HL-60 (cell line): ENCODE measurements around the gene NEK2.

Experiments used
- CTCF ChIP-seq: IDR thresholded peaks from one replicate; pipeline ENCODE4 v1.5.1; 2011; ENCODE audit warnings: low read length, control low read depth, inconsistent platforms; ENCODE audit not compliant: insufficient read depth
- REST ChIP-seq: IDR thresholded peaks from 2 replicates; pipeline ENCODE4 v1.6.1; 2012; ENCODE audit warnings: low read depth; ENCODE audit not compliant: insufficient replicate concordance

- TF ChIP-seq CTCF (no peak), REST (no peak)
Measured at GRCh38 chr1:211614615-211615014, 60.8 kb downstream of the NEK2 start.
